ENCODE results near the gene OTUB2.

GRCh38 chr14:93993382-93993781 is 32.8 kb upstream of the OTUB2 start:
- TF ChIP-seq CTCF (IDR thresholded peaks at IDR 0.05) (no peak), POLR2AphosphoS5 (IDR thresholded peaks at IDR 0.05) (no peak), EP300 (IDR thresholded peaks at IDR 0.05) (no peak), POLR2A (IDR thresholded peaks at IDR 0.05; ENCODE audit: low read depth) (no peak)
